Testis (tissue), 2 donors: Measurements from ENCODE around the gene CD164L2.

Experiments used
- CTCF ChIP-seq, 3 experiments: fragments of 450-650 bp in 2 of 3; fragments of 200-600 bp in 1 of 3; sonication (generic) in 1 of 3; IDR thresholded peaks; one replicate each; pipeline ENCODE4 v1.5.1; 2016 to 2019; ENCODE audit warnings: antibody characterized with exemption in 3 of 3, mild to moderate bottlenecking in 2 of 3, moderate library complexity in 1 of 3
- POLR2A ChIP-seq: fragments of 450-650 bp; IDR thresholded peaks from one replicate; pipeline ENCODE4 v1.6.1; 2017; ENCODE audit warnings: antibody characterized with exemption, mild to moderate bottlenecking, moderate library complexity

- TF ChIP-seq CTCF (IDR thresholded peaks at IDR 0.05) (no peak), POLR2A (no peak)
Measured at GRCh38 chr1:27361044-27361402, 22.1 kb downstream of the CD164L2 start.
